Measurements from ENCODE around the gene DAZ2.
"Not testable (repeated sequence)": the region's sequence is repeated elsewhere in the genome, so short reads cannot be mapped to it uniquely, and the experiment has no call there.

DAZ2 gene

GRCh38 chrY:23219233-23219632 is at the start of gene DAZ2:
TSS of gene DAZ2 (plus strand) at chrY:23219533. CDS start at chrY:23219741, 208 bp downstream.
- in situ Hi-C loops (cut with HindIII; ENCODE audit: low pct_unique_long_range_greater_than_20kb, low sequenced_read_pairs); DNase-seq (ENCODE audit: low read depth in 1 of 2, low spot score in 1 of 2): not testable (repeated sequence)

GRCh38 chrY:23198908-23199307 is 20.4 kb upstream of the DAZ2 start, which contains the start of gene DAZ1:
TSS of gene DAZ1 (minus strand) at chrY:23199008. CDS start at chrY:23198800, 208 bp downstream.
- DNase-seq (ENCODE audit: low read depth in 1 of 2, low spot score in 1 of 2); in situ Hi-C loops (cut with HindIII; ENCODE audit: low pct_unique_long_range_greater_than_20kb, low sequenced_read_pairs): not testable (repeated sequence)

GRCh38 chrY:23207455-23207854 is 11.9 kb upstream of the DAZ2 start:
- in situ Hi-C loops (cut with HindIII; ENCODE audit: low pct_unique_long_range_greater_than_20kb, low sequenced_read_pairs); DNase-seq (ENCODE audit: low read depth in 1 of 2, low spot score in 1 of 2): not testable (repeated sequence)

- in situ Hi-C loops (cut with HindIII; ENCODE audit: low pct_unique_long_range_greater_than_20kb, low sequenced_read_pairs); DNase-seq (ENCODE audit: low read depth in 1 of 2, low spot score in 1 of 2): not testable (repeated sequence)
These were observed 9.4 kb upstream of the DAZ2 start for GRCh38 chrY:23209802-23210495.

GRCh38 chrY:23210681-23211080 is 8.7 kb upstream of the DAZ2 start:
- DNase-seq (ENCODE audit: low read depth in 1 of 2, low spot score in 1 of 2); in situ Hi-C loops (cut with HindIII; ENCODE audit: low pct_unique_long_range_greater_than_20kb, low sequenced_read_pairs): not testable (repeated sequence)

Measured in T47D (cell line).